Activated CD8-positive, alpha-beta memory T cell treated with anti-CD3 and anti-CD28 coated beads, Interleukin-2, amount 50 U/mL, for 48 hours (primary cell): ENCODE data around the gene FBXL3.

ENCODE experiments used
- DNase-seq: peaks from one replicate; pipeline ENCODE4 v3.0.0-alpha.2; 2020

The FBXL3 gene

GRCh38 chr13:77026861-77027621, at the start of gene FBXL3:
Gene FBXL3, minus strand, starts transcription at chr13:77027159. Its CDS starts 5,299 bp downstream, at chr13:77021860.
- peak; percentile 90 for DNase-seq

- no peak for DNase-seq
Measured at GRCh38 chr13:77067519-77067918, 40.6 kb upstream of the FBXL3 start.

GRCh38 chr13:77065461-77066147, 38.6 kb upstream of the FBXL3 start:
- no peak for DNase-seq

GRCh38 chr13:77062097-77062496, 35.1 kb upstream of the FBXL3 start:
- DNase-seq: no peak

- no peak for DNase-seq
Measured at GRCh38 chr13:77061362-77061761, 34.4 kb upstream of the FBXL3 start.

GRCh38 chr13:77056886-77057285, 29.9 kb upstream of the FBXL3 start:
- no peak for DNase-seq

GRCh38 chr13:77056382-77056781, 29.4 kb upstream of the FBXL3 start:
- no peak for DNase-seq

GRCh38 chr13:77055158-77055557, 28.2 kb upstream of the FBXL3 start:
- DNase-seq: no peak

GRCh38 chr13:77053192-77053591, 26.2 kb upstream of the FBXL3 start:
- no peak for DNase-seq

GRCh38 chr13:77048681-77049080, 21.7 kb upstream of the FBXL3 start:
- no peak for DNase-seq

GRCh38 chr13:77047649-77048343, 20.8 kb upstream of the FBXL3 start:
- DNase-seq: no peak

GRCh38 chr13:77042566-77043177, 15.7 kb upstream of the FBXL3 start:
- DNase-seq: no peak

GRCh38 chr13:77040835-77041234, 13.9 kb upstream of the FBXL3 start:
- DNase-seq: no peak

GRCh38 chr13:77040076-77040475, 13.1 kb upstream of the FBXL3 start:
- no peak for DNase-seq

GRCh38 chr13:77038907-77039480, 12.0 kb upstream of the FBXL3 start:
- DNase-seq: no peak

- no peak for DNase-seq
Measured at GRCh38 chr13:77036279-77036678, 9.3 kb upstream of the FBXL3 start.

- no peak for DNase-seq
Measured at GRCh38 chr13:77034881-77035280, 7.9 kb upstream of the FBXL3 start.

- DNase-seq: no peak
Measured at GRCh38 chr13:77033717-77034302, 6.9 kb upstream of the FBXL3 start.

GRCh38 chr13:77031656-77032243, 4.8 kb upstream of the FBXL3 start:
- DNase-seq: no peak

GRCh38 chr13:77029436-77029835, 2.5 kb upstream of the FBXL3 start:
- DNase-seq: no peak

- no peak for DNase-seq
Measured at GRCh38 chr13:77028202-77028601, 1.2 kb upstream of the FBXL3 start.

GRCh38 chr13:77026255-77026860, 601 bp downstream of the FBXL3 start:
- DNase-seq: peak; percentile 83
